Measurements from ENCODE around the gene HES1.

GRCh38 chr3:194098081-194098842 lies 37.7 kb upstream of the HES1 start:
- TF ChIP-seq CTCF (IDR thresholded peaks at IDR 0.05) = no peak
- TF ChIP-seq POLR2A (IDR thresholded peaks at IDR 0.05) = no peak
